ENCODE measurements around the gene SKIC8. TPM values are rescaled to one million over a fixed set of nuclear protein-coding genes. Genes with fewer than 3 reads are reported as not detected.

The SKIC8 gene
- total RNA-seq, 2 experiments from 2014 or later, result 59.8 to 66.8 TPM

GRCh38 chr15:78239811-78240210, 59.6 kb downstream of the SKIC8 start:
- no peak overlapping the region for H3K4me3 ChIP-seq (ENCODE audit: low read depth, low read length, poor library complexity, severe bottlenecking)
- no peak overlapping the region for H3K27ac ChIP-seq (ENCODE audit: low read depth, low read length, poor library complexity, severe bottlenecking)
- intact Hi-C loops (cut with micrococcal nuclease; ENCODE audit: unreplicated experiment), result loop anchor here (2.0 to 10.0 kb wide), 5 partner anchors 108 to 335 kb away; partner anchors contain the start of gene CIB2
- ChIA-PET CTCF (ENCODE audit: unreplicated experiment) (interaction anchor here (0.5 to 1.2 kb wide), 4 partner anchors 44 to 273 kb away, joined by 3 to 4 read pairs (median 4); no protein-coding TSS in a partner anchor), POLR2A (interaction anchor here (0.5 to 0.8 kb wide), 8 partner anchors 9 to 340 kb away, joined by 3 to 6 read pairs (median 4); no protein-coding TSS in a partner anchor)
- no peaks in the 10 kb centered on the region for H3K9me3 ChIP-seq (ENCODE audit: low read length)
- no peaks in the 10 kb centered on the region for H3K4me1 ChIP-seq (ENCODE audit: insufficient read depth, low read length, poor library complexity, severe bottlenecking)
- no peaks in the 10 kb centered on the region for H3K9me2 ChIP-seq (ENCODE audit: insufficient read depth, low read length)
- no TSS peak for BruUV-seq (replicated peaks)
- H4K20me1 ChIP-seq (ENCODE audit: insufficient read depth, low read length), result no peaks in the 10 kb centered on the region
- no peak overlapping the region for H2AFZ ChIP-seq (ENCODE audit: low read length)
- no peak overlapping the region for H3K4me2 ChIP-seq (ENCODE audit: low read length)
- no peak for DNase-seq (ENCODE audit: low spot score)
- TF ChIP-seq EZH2phosphoT487 (IDR thresholded peaks at IDR 0.05; ENCODE audit: borderline replicate concordance, low read depth, low read length) (no peak), CTCF (conservative IDR thresholded peaks at IDR 0.05; ENCODE audit: low read length) (no peak)
- H3K79me2 ChIP-seq (ENCODE audit: insufficient read depth, low read depth, low read length), result no peaks in the 10 kb centered on the region
- no peaks in the 10 kb centered on the region for H3K36me3 ChIP-seq (ENCODE audit: insufficient read depth, low read length)

- ChIA-PET POLR2A (interaction anchor here (0.7 kb wide), 1 partner anchor 45 kb away, joined by 3 read pairs; no protein-coding TSS in a partner anchor), CTCF (ENCODE audit: unreplicated experiment) (no interaction called here)
- no peaks in the 10 kb centered on the region for H3K79me2 ChIP-seq (ENCODE audit: insufficient read depth, low read depth, low read length)
- no peak overlapping the region for H3K4me3 ChIP-seq (ENCODE audit: low read depth, low read length, poor library complexity, severe bottlenecking)
- H2AFZ ChIP-seq (ENCODE audit: low read length), result no peak overlapping the region
- BruUV-seq (replicated peaks), result no TSS peak
- no peak overlapping the region for H3K4me2 ChIP-seq (ENCODE audit: low read length)
- intact Hi-C loops (cut with micrococcal nuclease; ENCODE audit: unreplicated experiment), result no loop called here
- H3K36me3 ChIP-seq (ENCODE audit: insufficient read depth, low read length), result no peaks in the 10 kb centered on the region
- H3K4me1 ChIP-seq (ENCODE audit: insufficient read depth, low read length, poor library complexity, severe bottlenecking), result no peaks in the 10 kb centered on the region
- no peak for DNase-seq (ENCODE audit: low spot score)
- TF ChIP-seq CTCF (conservative IDR thresholded peaks at IDR 0.05; ENCODE audit: low read length), result no peak
- TF ChIP-seq EZH2phosphoT487 (IDR thresholded peaks at IDR 0.05; ENCODE audit: borderline replicate concordance, low read depth, low read length), result no peak
- no peaks in the 10 kb centered on the region for H3K9me2 ChIP-seq (ENCODE audit: insufficient read depth, low read length)
- H3K9me3 ChIP-seq (ENCODE audit: low read length), result no peaks in the 10 kb centered on the region
- H3K27ac ChIP-seq (ENCODE audit: low read depth, low read length, poor library complexity, severe bottlenecking), result no peak overlapping the region
- H4K20me1 ChIP-seq (ENCODE audit: insufficient read depth, low read length), result no peaks in the 10 kb centered on the region
Observed at GRCh38 chr15:78237146-78237545, 62.3 kb downstream of the SKIC8 start.

GRCh38 chr15:78236491-78236890, 62.9 kb downstream of the SKIC8 start:
- DNase-seq (ENCODE audit: low spot score), result no peak
- no peak overlapping the region for H3K4me2 ChIP-seq (ENCODE audit: low read length)
- H2AFZ ChIP-seq (ENCODE audit: low read length), result no peak overlapping the region
- no peaks in the 10 kb centered on the region for H4K20me1 ChIP-seq (ENCODE audit: insufficient read depth, low read length)
- H3K79me2 ChIP-seq (ENCODE audit: insufficient read depth, low read depth, low read length), result no peaks in the 10 kb centered on the region
- POLR2A ChIA-PET, result interaction anchor here (0.7 kb wide), 1 partner anchor 46 kb away, joined by 3 read pairs; no protein-coding TSS in a partner anchor
- no peak for TF ChIP-seq CTCF (conservative IDR thresholded peaks at IDR 0.05; ENCODE audit: low read length)
- no peak for TF ChIP-seq EZH2phosphoT487 (IDR thresholded peaks at IDR 0.05; ENCODE audit: borderline replicate concordance, low read depth, low read length)
- CTCF ChIA-PET (ENCODE audit: unreplicated experiment), result no interaction called here
- no peak overlapping the region for H3K4me3 ChIP-seq (ENCODE audit: low read depth, low read length, poor library complexity, severe bottlenecking)
- H3K9me3 ChIP-seq (ENCODE audit: low read length), result no peaks in the 10 kb centered on the region
- no peaks in the 10 kb centered on the region for H3K36me3 ChIP-seq (ENCODE audit: insufficient read depth, low read length)
- H3K9me2 ChIP-seq (ENCODE audit: insufficient read depth, low read length), result no peaks in the 10 kb centered on the region
- intact Hi-C loops (cut with micrococcal nuclease; ENCODE audit: unreplicated experiment), result no loop called here
- no TSS peak for BruUV-seq (replicated peaks)
- no peaks in the 10 kb centered on the region for H3K4me1 ChIP-seq (ENCODE audit: insufficient read depth, low read length, poor library complexity, severe bottlenecking)
- no peak overlapping the region for H3K27ac ChIP-seq (ENCODE audit: low read depth, low read length, poor library complexity, severe bottlenecking)

Data from OCI-LY7 (cell line).